NCI-H146 (cell line): ENCODE data around the gene WIPF1.

Experiments used
- DNase-seq: peaks from one replicate; lab custom pipeline; 2025; lab: John Stamatoyannopoulos, UW

The WIPF1 gene

GRCh38 chr2:174597345-174598047 is at the start of gene WIPF1:
WIPF1 (minus strand) TSS chr2:174597804; CDS start chr2:174585573, 12,231 bp downstream.
- DNase-seq: no peak

GRCh38 chr2:174645296-174645695 is 47.7 kb upstream of the WIPF1 start:
- no peak for DNase-seq

- DNase-seq: no peak
These were observed 46.8 kb upstream of the WIPF1 start for GRCh38 chr2:174644406-174644805.

- DNase-seq: no peak
These were observed 45.8 kb upstream of the WIPF1 start for GRCh38 chr2:174643356-174643755.

GRCh38 chr2:174641168-174641567 is 43.6 kb upstream of the WIPF1 start:
- DNase-seq: no peak

GRCh38 chr2:174636987-174637386 is 39.4 kb upstream of the WIPF1 start:
- DNase-seq: no peak

GRCh38 chr2:174635776-174636404 is 38.3 kb upstream of the WIPF1 start:
- no peak for DNase-seq

- DNase-seq: no peak
These were observed 37.5 kb upstream of the WIPF1 start for GRCh38 chr2:174635015-174635593.

GRCh38 chr2:174634130-174635014 is 36.8 kb upstream of the WIPF1 start:
- DNase-seq: no peak

- no peak for DNase-seq
These were observed 36.0 kb upstream of the WIPF1 start for GRCh38 chr2:174633623-174633930.

- no peak for DNase-seq
These were observed 35.4 kb upstream of the WIPF1 start for GRCh38 chr2:174632841-174633622.

- DNase-seq: no peak
These were observed 33.7 kb upstream of the WIPF1 start for GRCh38 chr2:174631009-174631981.

GRCh38 chr2:174630107-174630506 is 32.5 kb upstream of the WIPF1 start:
- no peak for DNase-seq

GRCh38 chr2:174629506-174629905 is 31.9 kb upstream of the WIPF1 start:
- DNase-seq: no peak

- no peak for DNase-seq
These were observed 31.0 kb upstream of the WIPF1 start for GRCh38 chr2:174628528-174629169.

- no peak for DNase-seq
These were observed 29.6 kb upstream of the WIPF1 start for GRCh38 chr2:174627216-174627615.

GRCh38 chr2:174624895-174625430 is 27.4 kb upstream of the WIPF1 start:
- DNase-seq: no peak

- no peak for DNase-seq
These were observed 26.1 kb upstream of the WIPF1 start for GRCh38 chr2:174623690-174624089.

GRCh38 chr2:174623106-174623637 is 25.6 kb upstream of the WIPF1 start:
- DNase-seq: no peak

GRCh38 chr2:174621323-174621722 is 23.7 kb upstream of the WIPF1 start:
- DNase-seq: no peak
